ENCODE data around the gene MYRF. TPM values are rescaled to one million over a fixed set of nuclear protein-coding genes. Genes with fewer than 3 reads are reported as not detected.

The MYRF gene
- total and polyA plus RNA-seq, 2 of the 4 experiments (the other 2 are of a cell fraction): 1.6 to 10.7 TPM

- no peak overlapping the region for H3K14ac ChIP-seq (replicated peaks; ENCODE audit: low read depth, low read length)
- peaks cover 28 to 65% of the 10 kb centered on the region in 2 experiments for H3K79me1 ChIP-seq (ENCODE audit: low read depth in 1 of 2, low read length in 2 of 2)
- no peak overlapping the region for H2BK5ac ChIP-seq (ENCODE audit: low read depth, low read length, poor library complexity, severe bottlenecking)
- peaks cover 12% of the 10 kb centered on the region for H3K36me3 ChIP-seq (ENCODE audit: control insufficient read depth, insufficient read depth, low read length)
- POLR2A ChIA-PET (ENCODE audit: unreplicated experiment): no interaction called here
- peaks cover 5% of the 10 kb centered on the region for H3K4me1 ChIP-seq (ENCODE audit: control insufficient read depth, insufficient read depth, low read length)
- H4K91ac ChIP-seq (ENCODE audit: insufficient read depth, low read depth, low read length): no peak overlapping the region
- no peaks in the 10 kb centered on the region for H3K9me3 ChIP-seq (ENCODE audit: control insufficient read depth, insufficient read depth, low read length)
- TF ChIP-seq MAFK (IDR thresholded peaks at IDR 0.05; ENCODE audit: low read depth, low read length): no peak
- no peak for TF ChIP-seq CHD1 (IDR thresholded peaks at IDR 0.05; ENCODE audit: low read depth, low read length)
- TF ChIP-seq CEBPB (IDR thresholded peaks at IDR 0.05; ENCODE audit: low read depth, low read length): no peak
- no peak for TF ChIP-seq MAZ (IDR thresholded peaks at IDR 0.05; ENCODE audit: borderline replicate concordance, low read depth, low read length)
- TF ChIP-seq NFE2L2 (IDR thresholded peaks at IDR 0.05; ENCODE audit: low read depth, low read length): no peak
- no peak for TF ChIP-seq RAD21 (IDR thresholded peaks at IDR 0.05; ENCODE audit: low read length)
- no peak for TF ChIP-seq RFX5 (IDR thresholded peaks at IDR 0.05; ENCODE audit: low read depth, low read length)
- TF ChIP-seq CTCF (conservative IDR thresholded peaks at IDR 0.05; ENCODE audit: low read depth, low read length): no peak
- no peak for TF ChIP-seq MXI1 (IDR thresholded peaks at IDR 0.05; ENCODE audit: borderline replicate concordance, low read depth, low read length)
- TF ChIP-seq SMC3 (IDR thresholded peaks at IDR 0.05; ENCODE audit: low read depth, low read length): no peak
- no peak for TF ChIP-seq USF2 (IDR thresholded peaks at IDR 0.05; ENCODE audit: low read depth, low read length)
- no peak for TF ChIP-seq BHLHE40 (IDR thresholded peaks at IDR 0.05; ENCODE audit: low read depth, low read length)
- TF ChIP-seq ELK1 (IDR thresholded peaks at IDR 0.05; ENCODE audit: borderline replicate concordance, low read depth, low read length): no peak
- TF ChIP-seq FOS (IDR thresholded peaks at IDR 0.05; ENCODE audit: low read depth, low read length): no peak
- no peak for TF ChIP-seq POLR2A (IDR thresholded peaks at IDR 0.05; ENCODE audit: low read depth, low read length)
- H3K4me2 ChIP-seq (ENCODE audit: low read depth, low read length): no peak overlapping the region
- no peaks in the 10 kb centered on the region for H3K27me3 ChIP-seq (ENCODE audit: control insufficient read depth, insufficient read depth, low read length)
- no peak overlapping the region for H3K4me3 ChIP-seq (ENCODE audit: insufficient read depth, low read depth, low read length)
- no peak for DNase-seq
- no peak overlapping the region for H3K27ac ChIP-seq (ENCODE audit: insufficient read depth, low read length)
- BruUV-seq (replicated peaks): no TSS peak
- H3K9me1 ChIP-seq (ENCODE audit: insufficient read depth, low read length): peaks cover 5% of the 10 kb centered on the region
- no peak overlapping the region for H3K56ac ChIP-seq (ENCODE audit: extremely low read depth, insufficient read depth, low read length)
- no peak overlapping the region for H3K18ac ChIP-seq (ENCODE audit: low read depth, low read length)
- no peak overlapping the region for H2BK20ac ChIP-seq (ENCODE audit: low read depth, low read length)
- dilution Hi-C loops (cut with HindIII; ENCODE audit: low sequenced_read_pairs, unreplicated experiment): no loop called here
- H2BK120ac ChIP-seq (ENCODE audit: low read depth, low read length): no peak overlapping the region
- no peak overlapping the region for H3K23ac ChIP-seq (ENCODE audit: low read depth, low read length)
- no peak overlapping the region for H4K8ac ChIP-seq (ENCODE audit: low read depth in 2 of 2, low read length in 2 of 2)
- WGBS, 2 experiments (ENCODE audit: extremely low coverage in 2 of 2, insufficient read length in 1 of 2): 86% methylated on average over 11 of the region's 12 CpGs; no CpG with 5 or more reads in 1 of the 2 experiments
- no peak overlapping the region for H3K4ac ChIP-seq (ENCODE audit: low read depth, low read length)
- H3K9ac ChIP-seq (ENCODE audit: low read depth, low read length): no peak overlapping the region
- in situ Hi-C loops (cut with MboI; ENCODE audit: low sequenced_read_pairs): loop anchor here (5.0 to 10.0 kb wide), 2 partner anchors 157 to 309 kb away; partner anchors contain the start of gene BEST1
- H4K20me1 ChIP-seq (ENCODE audit: insufficient read depth, low read length): peaks cover 5% of the 10 kb centered on the region
- H4K5ac ChIP-seq (ENCODE audit: low read depth, low read length): no peak overlapping the region
- CTCF ChIA-PET: interaction anchor here (3.6 kb wide), 1 partner anchor 312 kb away, joined by 27 read pairs; no protein-coding TSS in a partner anchor
- intact Hi-C loops (cut with micrococcal nuclease): no loop called here
- no peak overlapping the region for H2BK15ac ChIP-seq (ENCODE audit: low read depth, low read length)
- H2AFZ ChIP-seq (replicated peaks; ENCODE audit: low read length, poor library complexity): no peak overlapping the region
- no peak overlapping the region for H2AK9ac ChIP-seq (replicated peaks; ENCODE audit: low read depth, low read length, poor library complexity)
- no peak for ATAC-seq (ENCODE audit: low read depth)
- 0 out of 2 replicates have a peak overlapping the region, but pooled peaks have one; percentile 30 for H2AK5ac ChIP-seq (ENCODE audit: low read depth, low read length)
Measured at GRCh38 chr11:61795459-61795858, 43.0 kb downstream of the MYRF start.
